ENCODE measurements around the gene ATP7A.
"Not testable (repeated sequence)": the region's sequence is repeated elsewhere in the genome, so short reads cannot be mapped to it uniquely, and the experiment has no call there.

Gene ATP7A

DNA sequence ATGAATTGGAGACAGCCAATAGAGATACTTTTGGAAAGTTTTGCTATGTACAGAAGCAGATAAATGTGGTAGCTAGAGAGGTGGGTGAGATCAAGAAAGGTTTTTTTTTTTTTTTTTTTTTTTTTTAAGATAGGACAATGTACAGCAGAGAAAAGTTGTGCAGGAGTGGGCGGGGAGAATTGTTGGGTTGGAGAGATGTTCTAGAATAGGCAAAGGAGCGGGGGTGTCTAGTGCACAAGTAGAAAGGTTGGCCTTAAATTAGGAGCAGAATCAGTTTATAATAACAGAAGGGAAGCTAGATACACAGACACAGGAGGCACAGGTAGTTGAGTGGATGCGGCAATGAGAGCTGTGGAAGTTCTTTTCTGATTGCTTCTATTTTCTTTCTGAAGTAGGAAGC is 127.4 kb downstream of the ATP7A start:
- no peak for DNase-seq (ENCODE audit: low read depth)

DNA sequence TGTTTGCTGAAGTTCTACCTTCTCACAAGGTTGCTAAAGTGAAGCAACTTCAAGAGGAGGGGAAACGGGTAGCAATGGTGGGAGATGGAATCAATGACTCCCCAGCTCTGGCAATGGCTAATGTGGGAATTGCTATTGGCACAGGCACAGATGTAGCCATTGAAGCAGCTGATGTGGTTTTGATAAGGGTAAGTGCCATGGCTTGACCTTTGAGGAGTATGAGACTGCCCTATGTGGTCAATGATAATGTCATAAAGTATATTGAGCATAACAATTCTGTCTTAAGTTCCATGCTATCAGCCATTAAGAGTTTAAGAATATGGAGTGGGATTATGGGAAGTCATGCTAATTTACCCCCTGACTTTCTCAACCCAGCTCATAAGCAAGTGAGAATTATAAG is 132.1 kb downstream of the ATP7A start:
- DNase-seq (ENCODE audit: low read depth): no peak

DNA sequence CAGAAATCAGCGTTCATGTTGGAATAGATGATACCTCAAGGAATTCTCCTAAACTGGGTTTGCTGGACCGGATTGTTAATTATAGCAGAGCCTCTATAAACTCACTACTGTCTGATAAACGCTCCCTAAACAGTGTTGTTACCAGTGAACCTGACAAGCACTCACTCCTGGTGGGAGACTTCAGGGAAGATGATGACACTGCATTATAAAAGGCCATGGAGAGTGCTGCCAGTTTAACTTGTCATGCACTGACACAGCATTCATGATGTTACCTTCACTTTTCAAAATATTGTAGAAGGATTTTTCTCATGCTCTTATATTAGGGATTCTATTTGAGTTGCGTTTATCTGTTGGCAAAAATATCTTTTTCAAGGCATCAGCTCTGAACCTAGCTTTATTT is 135.9 kb downstream of the ATP7A start:
- DNase-seq (ENCODE audit: low read depth): no peak

DNA sequence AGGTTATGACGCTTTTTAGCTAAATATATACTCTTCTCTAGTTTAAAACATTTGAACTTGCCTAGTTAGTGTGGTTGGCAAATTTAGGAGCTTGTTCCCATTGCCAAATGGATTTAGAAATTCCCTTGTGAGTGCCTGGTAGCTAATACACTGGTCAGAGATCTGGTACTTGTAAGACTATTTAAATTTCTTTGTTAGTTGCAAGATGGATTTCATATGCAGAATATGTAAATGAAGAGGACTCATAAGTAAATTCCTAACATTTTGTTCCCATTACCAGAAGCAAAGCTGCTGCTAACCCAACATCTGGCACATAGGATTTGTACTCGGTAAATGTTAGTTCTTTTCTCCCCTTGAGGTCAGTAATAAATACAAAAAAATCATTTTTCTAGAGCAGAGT is 137.6 kb downstream of the ATP7A start:
- DNase-seq (ENCODE audit: low read depth): no peak

DNA sequence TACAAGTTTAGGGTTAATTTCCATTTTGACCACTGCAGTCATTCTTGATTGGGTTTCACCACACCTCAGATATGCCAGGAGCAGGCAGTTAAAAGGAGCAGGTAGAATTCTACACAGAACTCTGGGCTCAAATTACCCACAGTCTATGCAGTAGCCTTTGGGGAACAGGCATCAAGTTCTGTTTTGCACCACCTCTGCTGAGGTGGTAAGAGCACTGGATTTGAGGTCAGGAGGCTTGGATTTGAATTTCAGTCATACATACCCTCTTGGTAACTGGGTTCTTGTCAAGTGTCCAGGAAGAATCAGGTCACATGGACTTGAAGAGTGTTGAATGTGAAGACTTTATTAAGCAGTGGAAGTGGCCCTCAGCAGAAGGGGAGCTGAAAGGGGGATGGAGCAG is 153.2 kb downstream of the ATP7A start:
- no peak for DNase-seq (ENCODE audit: low read depth)

DNA sequence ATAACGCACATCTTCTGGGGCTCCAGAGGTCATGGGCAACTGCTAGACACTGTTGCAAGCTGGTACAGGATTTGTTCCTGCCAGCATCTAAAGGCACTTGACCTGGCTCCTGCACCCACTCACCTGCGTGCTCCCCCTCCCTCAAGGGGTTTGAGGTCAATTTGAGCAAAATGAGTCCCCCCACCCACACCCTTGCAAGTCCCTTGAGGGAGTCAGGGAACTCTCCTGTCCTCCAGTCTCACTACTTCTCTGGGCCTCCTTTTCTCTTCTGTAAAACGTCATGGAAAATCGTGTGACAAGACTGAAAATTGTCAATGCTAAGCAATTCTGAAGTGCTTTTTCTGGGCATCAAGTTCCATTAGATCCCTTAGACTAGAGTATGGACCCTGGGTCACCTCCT is 153.7 kb downstream of the ATP7A start:
- DNase-seq (ENCODE audit: low read depth): no peak

DNA sequence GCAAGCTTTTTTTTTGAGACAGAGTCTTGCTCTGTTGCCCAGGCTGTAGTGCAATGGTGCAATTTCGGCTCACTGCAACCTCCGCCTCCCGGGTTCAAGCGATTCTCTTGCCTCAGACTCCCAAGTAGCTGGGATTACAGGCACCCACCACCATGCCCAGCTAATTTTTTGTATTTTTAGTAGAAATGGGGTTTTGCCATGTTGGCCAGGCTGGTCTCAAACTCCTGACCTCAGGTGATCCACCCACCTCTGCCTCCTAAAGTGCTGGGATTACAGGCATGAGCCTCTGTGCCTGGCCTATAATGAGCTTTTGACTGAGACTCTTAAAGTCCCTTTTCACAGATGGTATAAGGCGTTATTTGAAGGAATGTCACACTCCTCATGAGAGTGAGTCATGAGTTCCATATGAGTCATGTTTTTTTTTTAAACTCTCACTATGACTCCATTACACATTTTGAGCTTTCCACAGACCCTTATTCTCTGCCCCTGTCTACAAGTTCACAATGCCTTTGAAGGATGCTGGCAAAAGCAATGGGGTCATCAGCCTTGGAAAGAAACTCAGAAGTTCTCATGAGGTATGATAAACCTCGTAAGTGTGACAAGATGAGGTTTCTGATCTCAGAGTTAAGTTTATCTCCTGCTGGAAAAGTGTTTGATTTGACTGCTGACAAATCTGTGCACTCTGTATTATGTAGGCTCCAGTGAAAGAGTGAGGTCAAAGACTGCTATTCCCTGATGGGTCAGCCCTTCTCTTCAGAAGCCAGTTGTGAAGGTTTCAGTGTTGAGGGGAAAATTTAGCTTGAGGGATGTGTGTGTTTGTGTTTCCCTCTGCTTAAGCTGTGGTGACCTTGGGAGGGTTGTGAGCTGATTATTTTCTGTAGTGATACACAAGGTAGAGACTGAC is 154.5 kb downstream of the ATP7A start:
- DNase-seq (ENCODE audit: low read depth): not testable (repeated sequence)

DNA sequence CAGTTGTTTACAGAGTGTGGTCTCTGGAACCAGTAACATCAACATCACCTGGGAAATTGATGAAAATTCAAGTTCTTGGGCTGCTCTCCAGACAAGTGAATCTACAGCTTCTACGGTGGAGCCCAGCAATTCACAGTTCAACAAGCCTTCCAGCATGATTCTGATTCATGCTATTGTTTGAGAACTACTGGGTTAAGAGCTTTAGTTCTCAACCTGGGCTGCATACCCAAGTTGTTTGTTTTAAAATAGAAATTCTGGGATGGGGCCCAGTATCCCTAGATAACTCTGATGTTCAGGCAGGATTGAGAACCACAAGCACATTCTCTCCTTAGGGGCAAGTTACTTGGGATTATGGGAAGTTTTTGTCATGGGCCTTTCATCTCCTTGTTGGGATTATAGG is 155.6 kb downstream of the ATP7A start:
- DNase-seq (ENCODE audit: low read depth): no peak

DNA sequence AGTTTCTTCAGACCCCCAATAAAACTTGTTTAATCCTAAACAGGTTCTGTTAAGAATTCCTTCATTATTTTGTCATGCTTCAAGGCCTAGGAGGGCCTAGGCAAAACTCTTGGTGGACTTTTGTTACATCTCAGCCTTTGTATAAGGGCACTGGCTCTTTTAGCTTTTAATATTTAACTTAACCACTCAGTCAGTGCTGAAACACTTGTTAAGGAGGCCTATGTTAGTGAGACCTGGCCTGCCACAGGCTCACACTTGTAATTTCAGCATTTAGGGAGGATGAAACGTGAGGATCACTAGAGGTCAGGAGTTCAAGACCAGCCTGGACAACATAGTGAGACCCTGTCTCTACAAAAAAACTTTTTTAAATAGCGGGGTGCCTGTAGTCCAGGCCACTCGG is 160.8 kb downstream of the ATP7A start:
- no peak for DNase-seq (ENCODE audit: low read depth)

DNA sequence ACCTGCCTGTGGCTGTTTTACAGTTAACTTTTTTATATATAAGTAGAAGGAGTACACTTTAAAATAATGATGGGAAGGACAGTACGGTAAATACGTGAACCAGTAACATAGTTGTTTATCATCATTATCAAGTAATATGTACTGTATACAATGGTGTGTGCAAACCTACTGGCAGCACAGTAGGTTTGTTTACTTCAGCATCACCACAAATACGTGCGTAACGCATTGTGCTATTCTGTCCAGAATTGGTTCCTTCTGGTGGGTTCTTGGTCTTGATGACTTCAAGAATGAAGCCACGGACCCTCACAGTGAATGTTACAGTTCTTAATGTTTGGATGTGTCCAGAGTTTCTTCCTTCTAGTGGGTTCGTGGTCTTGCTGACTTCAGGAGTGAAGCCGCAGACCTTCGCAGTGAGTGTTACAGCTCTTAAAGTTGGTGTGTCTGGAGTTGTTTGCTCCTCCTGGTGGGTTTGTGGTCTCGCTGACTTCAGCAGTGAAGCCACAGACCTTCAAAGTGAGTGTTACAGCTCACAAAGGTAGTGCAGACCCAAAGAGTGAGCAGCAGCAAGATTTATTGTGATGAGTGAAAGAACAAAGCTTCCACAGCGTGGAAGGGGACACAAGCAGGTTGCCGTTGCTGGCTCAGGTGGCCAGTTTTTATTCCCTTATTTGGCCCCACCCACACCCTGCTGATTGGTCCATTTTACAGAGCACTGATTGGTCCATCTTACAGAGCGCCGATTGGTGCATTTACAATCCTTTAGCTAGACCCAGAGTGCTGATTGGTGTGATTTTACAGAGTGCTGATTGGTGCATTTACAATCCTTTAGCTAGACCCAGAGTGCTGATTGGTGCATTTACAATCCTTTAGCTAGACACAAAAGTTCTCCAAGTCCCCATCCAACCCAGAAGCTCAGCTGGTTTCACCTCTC is 162.9 kb downstream of the ATP7A start:
- DNase-seq (ENCODE audit: low read depth): not testable (repeated sequence)

DNA sequence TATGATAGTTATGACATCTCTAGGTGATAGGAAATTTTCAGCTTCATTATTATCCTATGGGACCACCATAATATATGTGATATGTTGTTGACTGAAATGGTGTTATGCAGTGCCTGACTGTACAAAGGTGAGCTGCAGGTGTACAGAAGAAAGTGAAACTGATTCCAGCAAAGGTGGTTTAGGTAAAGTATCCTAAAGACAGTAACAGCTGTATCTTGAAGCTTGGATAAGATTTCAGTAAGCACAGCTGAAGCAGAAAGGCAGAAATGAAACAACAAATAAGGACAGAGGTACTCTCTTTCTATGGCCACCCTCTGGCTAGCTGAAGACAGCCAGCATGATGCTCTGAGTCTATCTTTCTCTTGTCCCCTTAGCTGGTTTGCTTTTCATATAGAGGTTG is 163.6 kb downstream of the ATP7A start:
- DNase-seq (ENCODE audit: low read depth): no peak

DNA sequence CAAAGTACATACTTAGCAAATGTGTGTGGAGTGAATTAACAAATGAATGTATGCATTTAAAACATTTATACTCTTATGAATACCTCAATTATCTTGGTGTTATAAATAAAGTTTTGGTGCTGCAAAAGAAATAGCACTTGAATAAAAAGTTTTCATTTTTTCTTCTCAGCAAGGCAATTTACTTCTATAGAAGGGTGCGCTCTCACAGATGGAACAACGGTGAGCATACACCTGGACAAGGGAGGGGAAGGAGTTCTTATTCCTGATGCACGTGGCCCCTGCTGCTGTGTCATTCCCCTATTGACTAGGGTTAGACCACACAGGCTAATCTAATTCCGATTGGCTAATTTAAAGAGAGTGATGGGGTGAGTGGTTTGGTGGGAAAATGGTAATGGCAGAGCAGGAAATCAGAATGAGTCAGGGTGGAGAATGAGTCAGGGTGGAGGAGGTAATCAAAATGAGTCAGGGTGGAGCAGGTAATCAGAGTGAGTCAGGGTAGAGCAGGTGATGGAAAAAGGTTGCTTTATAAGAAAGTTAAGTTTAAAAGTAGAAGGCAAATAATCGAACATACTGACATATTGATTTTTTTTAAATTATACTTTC is 165.4 kb downstream of the ATP7A start:
- no peak for DNase-seq (ENCODE audit: low read depth)

DNA sequence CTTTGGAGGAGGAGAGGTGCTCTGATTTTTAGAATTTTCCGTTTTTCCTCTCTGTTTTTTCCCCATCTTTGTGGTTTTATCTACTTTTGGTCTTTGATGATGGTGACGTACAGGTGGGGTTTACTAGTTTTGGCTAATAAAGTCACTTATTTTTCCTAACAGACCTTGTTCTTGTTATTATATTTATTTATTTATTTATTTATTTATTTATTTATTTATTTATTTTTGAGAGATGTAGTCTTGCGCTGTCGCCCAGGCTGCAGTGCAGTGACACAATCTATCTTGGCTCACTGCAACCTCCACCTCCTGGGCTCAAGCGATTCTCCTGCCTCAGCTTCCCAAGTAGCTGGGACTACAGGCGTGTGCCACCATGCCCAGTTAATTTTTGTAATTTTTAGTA is 170.9 kb downstream of the ATP7A start:
- not testable (repeated sequence) for DNase-seq (ENCODE audit: low read depth)

DNA sequence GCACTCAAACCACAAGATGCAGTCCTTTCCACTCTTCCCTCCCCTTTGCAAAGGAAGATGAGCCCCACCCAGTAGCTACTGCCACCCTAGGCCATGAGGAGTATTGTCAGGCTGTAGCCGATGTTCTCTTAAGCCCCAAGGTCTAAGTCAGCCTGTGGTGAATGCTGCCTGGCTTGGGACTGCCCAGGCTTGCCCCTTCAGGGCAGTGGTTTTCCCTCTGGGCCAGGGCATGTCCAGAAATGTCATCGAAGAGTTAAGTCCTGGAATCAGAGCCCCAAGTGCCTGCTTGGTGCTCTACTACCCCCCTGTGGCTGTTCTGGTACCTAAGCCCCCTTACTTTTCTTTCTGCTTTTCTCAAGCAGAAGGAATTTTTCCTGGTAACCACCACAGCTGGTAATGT is 181.8 kb downstream of the ATP7A start:
- no peak for DNase-seq (ENCODE audit: low read depth)

DNA sequence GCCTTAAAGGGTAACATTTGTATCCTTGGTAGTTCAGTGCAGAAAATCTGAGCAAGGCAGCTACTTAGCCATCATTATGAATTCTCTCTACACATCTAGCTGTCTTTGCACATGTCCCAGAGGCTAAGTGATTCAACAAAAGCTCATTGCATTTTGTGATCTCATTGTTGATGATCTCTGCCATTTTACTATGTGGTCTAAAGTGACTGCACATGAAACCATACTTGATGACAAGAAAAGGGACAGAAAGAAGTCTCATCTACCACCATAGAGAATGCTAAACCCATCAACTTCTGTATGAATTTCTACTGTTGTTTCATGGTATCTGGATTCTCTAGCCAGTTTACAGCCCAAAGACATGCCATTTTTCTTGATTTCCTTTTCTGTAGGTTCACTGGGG is 187.6 kb downstream of the ATP7A start:
- no peak for DNase-seq (ENCODE audit: low read depth)
